GM12878 (cell line): ENCODE data around the gene LAMB4. TPM values are rescaled to one million over a fixed set of nuclear protein-coding genes. Genes with fewer than 3 reads are reported as not detected.

Experiments
- ATAC-seq: fragments of 200-7000 bp; cut with Tn5 transposase; 3 replicates; pipeline ENCODE4 v1.9.1; 2020; ENCODE audit warnings: mild to moderate bottlenecking, moderate library complexity
- BruUV-seq: library from RNA; stranded (reverse); fragments of 400-500 nt; replicated peaks from 2 replicates; lab custom pipeline; 2021; lab: Mats Ljungman, UMichigan
- CTCF ChIA-PET: fragments of 300-600 bp; sonication (Branson Sonifier 250); formaldehyde crosslinking; extraction: SDS; loops from one replicate; lab custom pipeline; 2021; ENCODE audit warnings: inconsistent platforms; lab: Yijun Ruan, JAX
- POLR2A ChIA-PET: fragments of 350-600 bp; formaldehyde crosslinking; extraction: SDS; loops from one replicate; lab custom pipeline; 2021; ENCODE audit warnings: inconsistent platforms; lab: Charles Lee
- RAD21 ChIA-PET: fragments of 300-600 bp; sonication (Branson Sonifier 250); formaldehyde crosslinking; loops from one replicate; lab custom pipeline; 2023; ENCODE audit warnings: antibody characterized with exemption; ENCODE audit not compliant: unreplicated experiment; lab: Charles Lee
- SMC1A ChIA-PET: fragments of 300-600 bp; sonication (Branson Sonifier 250); formaldehyde crosslinking; loops from one replicate; lab custom pipeline; 2023; ENCODE audit not compliant: unreplicated experiment, uncharacterized antibody; lab: Charles Lee
- DNase-seq: peaks from one replicate; pipeline ENCODE4 v3.0.0-alpha.2; 2011; ENCODE audit warnings: low read depth, low spot score
- FAIRE-seq: peaks from 3 replicates; lab custom pipeline; 2011; peaks lifted over from hg19 to GRCh38; lab: Jason Lieb, UNC
- H2AFZ ChIP-seq: 2 replicates; pipeline ENCODE4 v1.6.0; 2011; ENCODE audit warnings: low read depth, low read length, control low read depth; ENCODE audit not compliant: control insufficient read depth
- H3K27ac ChIP-seq: 2 replicates; pipeline ENCODE4 v1.5.1; 2011; ENCODE audit warnings: control low read depth; ENCODE audit not compliant: control insufficient read depth, insufficient read depth
- H3K27me3 ChIP-seq, 2 experiments: replicated peaks in 1 of 2; 2 replicates each; pipeline versions ENCODE4 v1.6.0 to v1.6.1; 2011; ENCODE audit warnings: low read length in 1 of 2; ENCODE audit not compliant: control insufficient read depth in 2 of 2, insufficient read depth in 2 of 2
- H3K36me3 ChIP-seq, 2 experiments: 2 replicates each; pipeline ENCODE4 v1.5.1; 2011; ENCODE audit warnings: low read length in 1 of 2; ENCODE audit not compliant: control insufficient read depth in 2 of 2, insufficient read depth in 2 of 2
- H3K4me1 ChIP-seq: 2 replicates; pipeline ENCODE4 v1.6.1; 2011; ENCODE audit warnings: mild to moderate bottlenecking, low read length, moderate library complexity, mixed read lengths; ENCODE audit not compliant: control insufficient read depth, insufficient read depth
- H3K4me2 ChIP-seq: 2 replicates; pipeline ENCODE4 v1.6.0; 2011; ENCODE audit warnings: control low read depth; ENCODE audit not compliant: control insufficient read depth, insufficient read depth
- H3K4me3 ChIP-seq: fragments of 200-600 bp; sonication (generic); 2 replicates; pipeline ENCODE4 v1.5.1; 2016
- H3K79me2 ChIP-seq: 2 replicates; pipeline ENCODE4 v1.6.0; 2011; ENCODE audit warnings: low read length; ENCODE audit not compliant: control insufficient read depth, insufficient read depth
- H3K9ac ChIP-seq: 2 replicates; pipeline ENCODE4 v1.8.0; 2011; ENCODE audit warnings: low read length, control low read depth, mixed read lengths; ENCODE audit not compliant: control insufficient read depth, insufficient read depth
- H3K9me3 ChIP-seq: replicated peaks from 3 replicates; pipeline ENCODE4 v1.5.1; 2011; ENCODE audit warnings: mild to moderate bottlenecking, low read length; ENCODE audit not compliant: control insufficient read depth, insufficient read depth
- H4K20me1 ChIP-seq: 2 replicates; pipeline ENCODE4 v1.6.0; 2011; ENCODE audit not compliant: control insufficient read depth, insufficient read depth
- BCL11A ChIP-seq: IDR thresholded peaks from 2 replicates; pipeline ENCODE4 v1.6.1; 2011; ENCODE audit warnings: low read depth, low read length
- CREB1 ChIP-seq: IDR thresholded peaks from 2 replicates; pipeline ENCODE4 v1.6.1; 2012; ENCODE audit warnings: low read depth, mild to moderate bottlenecking, inconsistent platforms
- IKZF1 ChIP-seq: fragments of 450-650 bp; conservative IDR thresholded peaks from 2 replicates; pipeline ENCODE4 v1.6.1; 2017; ENCODE audit warnings: antibody characterized with exemption, mild to moderate bottlenecking
- JUNB ChIP-seq: IDR thresholded peaks from 2 replicates; pipeline ENCODE4 v1.6.1; 2016; ENCODE audit warnings: antibody characterized with exemption, mild to moderate bottlenecking
- LARP7 ChIP-seq: fragments of 450-650 bp; IDR thresholded peaks from 2 replicates; pipeline ENCODE4 v1.6.1; 2017; ENCODE audit warnings: mild to moderate bottlenecking
- MEF2B ChIP-seq: fragments of 450-650 bp; IDR thresholded peaks from 2 replicates; pipeline ENCODE4 v1.6.1; 2018; ENCODE audit warnings: mild to moderate bottlenecking, moderate library complexity; ENCODE audit not compliant: partially characterized antibody, poor library complexity, severe bottlenecking
- MTA2 ChIP-seq: fragments of 450-650 bp; IDR thresholded peaks from 2 replicates; pipeline ENCODE4 v1.6.1; 2016; ENCODE audit warnings: low read depth, mild to moderate bottlenecking, moderate library complexity
- MTA3 ChIP-seq: IDR thresholded peaks from 2 replicates; pipeline ENCODE4 v1.6.1; 2012; ENCODE audit warnings: low read length, inconsistent platforms, borderline replicate concordance
- MYC ChIP-seq: IDR thresholded peaks from 2 replicates; pipeline ENCODE4 v1.6.1; 2011; ENCODE audit warnings: mild to moderate bottlenecking, low read length, moderate library complexity, inconsistent platforms; ENCODE audit not compliant: insufficient read depth, insufficient replicate concordance, insufficient read length, severe bottlenecking
- NBN ChIP-seq: fragments of 450-650 bp; IDR thresholded peaks from 2 replicates; pipeline ENCODE4 v1.6.1; 2016
- PAX5 ChIP-seq: IDR thresholded peaks from 2 replicates; pipeline ENCODE4 v1.6.1; 2011; ENCODE audit warnings: low read depth, low read length, borderline replicate concordance
- POLR2AphosphoS5 ChIP-seq: IDR thresholded peaks from 2 replicates; pipeline ENCODE4 v1.6.1; 2011; ENCODE audit warnings: mild to moderate bottlenecking, low read length, inconsistent platforms
- POU2F2 ChIP-seq: IDR thresholded peaks from 3 replicates; pipeline ENCODE4 v1.6.1; 2011; ENCODE audit warnings: low read depth, mild to moderate bottlenecking, low read length, borderline replicate concordance
- SMAD1 ChIP-seq: fragments of 450-650 bp; IDR thresholded peaks from 2 replicates; pipeline ENCODE4 v1.6.1; 2018; ENCODE audit warnings: mild to moderate bottlenecking, low read depth; ENCODE audit not compliant: partially characterized antibody
- ZNF384 ChIP-seq: IDR thresholded peaks from 2 replicates; pipeline ENCODE4 v1.6.1; 2012; ENCODE audit warnings: low read depth, mild to moderate bottlenecking, low read length, improper control_type of control experiment, borderline replicate concordance
- WGBS: methylation state at CpG from one replicate; pipeline ENCODE4 v1.1.6; 2016; ENCODE audit warnings: low lambda C conversion rate; ENCODE audit not compliant: insufficient replicate concordance, insufficient coverage; ENCODE audit errors: missing lambda C conversion rate; 5-methylcytosine and 5-hydroxymethylcytosine counted together
- in situ Hi-C: fragments of 300-500 bp; cut with MboI; formaldehyde crosslinking; loops from 9 replicates; pipeline ENCODE4 v1.14.3; 2018; ENCODE audit warnings: mixed read lengths
- intact Hi-C: fragments of 100-400 bp; cut with micrococcal nuclease; formaldehyde crosslinking; loops from one replicate; pipeline ENCODE4 v1.14.2; 2022; ENCODE audit not compliant: unreplicated experiment
- polyA plus RNA-seq, 11 experiments: library from polyadenylated mRNA; depleted of rRNA in 4 of 11; unstranded in 6 of 11; stranded (reverse) in 5 of 11; fragments of >200 nt; fragmentation: Nextera tagmentation in 4 of 11; fragmentation: Illumina TruSeq in 1 of 11; extraction: Ambion mirVana in 4 of 11; extraction: Trizol in 1 of 11; gene quantifications; 1 replicate in 1 of 11; 2 replicates in 10 of 11; pipeline versions ENCODE4 v1.2.1 to v1.2.3, GENCODE V29; 2011 to 2016; ENCODE audit warnings: inconsistent platforms in 2 of 11, missing spikeins in 2 of 11, low read depth in 1 of 11
- total RNA-seq, 4 experiments: library from RNA; depleted of rRNA in 3 of 4; stranded (reverse); fragments of >200 nt in 3 of 4; fragmentation: Illumina TruSeq in 1 of 4; extraction: Trizol in 1 of 4; gene quantifications; 2 replicates each; pipeline versions ENCODE4 v1.2.1 to v1.2.3, GENCODE V29; 2013 to 2021
- TF ChIP-seq, protein P1 (sequence below): fragments of 450-650 bp; IDR thresholded peaks from 2 replicates; pipeline ENCODE4 v1.6.1; 2014; ENCODE audit warnings: mild to moderate bottlenecking
- TF ChIP-seq, protein P2 (sequence below): IDR thresholded peaks from 2 replicates; pipeline ENCODE4 v1.6.1; 2011; ENCODE audit warnings: borderline replicate concordance, low read depth, mild to moderate bottlenecking, moderate library complexity, mixed read lengths, low read length; ENCODE audit not compliant: insufficient read depth; ENCODE audit errors: extremely low read length
- TF ChIP-seq, protein P3 (sequence below): fragments of 450-650 bp; formaldehyde crosslinking; IDR thresholded peaks from 2 replicates; pipeline ENCODE4 v1.4.0; 2020; ENCODE audit warnings: mild to moderate bottlenecking, moderate library complexity

LAMB4 gene
- total and polyA plus RNA-seq, 10 of the 15 experiments (the other 5 are each of a cell fraction or from before 2014, with no cell fraction given), result 0.04 to 0.06 TPM; not detected in 8

DNA sequence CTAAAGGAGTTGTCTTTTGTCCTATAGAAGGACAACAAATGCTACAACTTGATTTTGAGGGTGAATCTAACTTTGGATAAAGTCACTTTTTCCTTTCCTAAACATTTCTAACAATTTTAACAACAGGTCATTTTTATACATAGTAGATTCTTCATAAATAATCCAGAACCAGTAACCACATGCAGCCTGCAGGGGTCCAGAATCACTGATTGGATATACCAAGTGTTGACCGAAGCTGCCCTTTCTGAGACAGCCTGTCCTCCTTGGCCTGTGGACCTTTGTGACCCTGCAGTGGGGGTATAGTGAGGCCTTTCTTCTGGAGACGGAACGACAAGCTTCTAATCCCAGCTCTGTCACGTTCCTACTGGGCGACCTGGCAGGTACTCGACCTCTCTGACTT, 34.8 kb upstream of the LAMB4 start:
- Histone ChIP-seq H3K9ac (no peak overlapping the region), H3K9me3 (no peaks in the 10 kb centered on the region), H3K36me3 (no peaks in the 10 kb centered on the region), H3K27me3 (no peaks in the 10 kb centered on the region; a peak in 1 of 4 replicates), H3K4me1 (no peaks in the 10 kb centered on the region), H3K4me3 (no peak overlapping the region), H2AFZ (no peak overlapping the region), H3K79me2 (no peaks in the 10 kb centered on the region), H4K20me1 (no peaks in the 10 kb centered on the region), H3K4me2 (no peak overlapping the region), H3K27ac (no peak overlapping the region)
- WGBS, result 30% methylated on average over 6 of the region's 6 CpGs
- ChIA-PET SMC1A (interaction anchor here (1.2 to 1.8 kb wide), 2 partner anchors 9 to 19 kb away, joined by 4 to 6 read pairs; no protein-coding TSS in a partner anchor), POLR2A (no interaction called here), RAD21 (no interaction called here), CTCF (interaction anchor here (1.0 to 1.3 kb wide), 3 partner anchors 8 to 19 kb away, joined by 3 to 4 read pairs (median 3); no protein-coding TSS in a partner anchor)
- TF ChIP-seq BCL11A (no peak), MTA3 (no peak), NBN (no peak), POU2F2 (no peak), CREB1 (no peak), LARP7 (no peak), MEF2B (no peak), POLR2AphosphoS5 (no peak), ZNF384 (no peak), SMAD1 (no peak), JUNB (no peak), MYC (no peak), MTA2 (no peak), IKZF1 (no peak), PAX5 (no peak)
- TF ChIP-seq, protein P1, sequence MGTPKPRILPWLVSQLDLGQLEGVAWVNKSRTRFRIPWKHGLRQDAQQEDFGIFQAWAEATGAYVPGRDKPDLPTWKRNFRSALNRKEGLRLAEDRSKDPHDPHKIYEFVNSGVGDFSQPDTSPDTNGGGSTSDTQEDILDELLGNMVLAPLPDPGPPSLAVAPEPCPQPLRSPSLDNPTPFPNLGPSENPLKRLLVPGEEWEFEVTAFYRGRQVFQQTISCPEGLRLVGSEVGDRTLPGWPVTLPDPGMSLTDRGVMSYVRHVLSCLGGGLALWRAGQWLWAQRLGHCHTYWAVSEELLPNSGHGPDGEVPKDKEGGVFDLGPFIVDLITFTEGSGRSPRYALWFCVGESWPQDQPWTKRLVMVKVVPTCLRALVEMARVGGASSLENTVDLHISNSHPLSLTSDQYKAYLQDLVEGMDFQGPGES, result no peak
- TF ChIP-seq, protein P2, sequence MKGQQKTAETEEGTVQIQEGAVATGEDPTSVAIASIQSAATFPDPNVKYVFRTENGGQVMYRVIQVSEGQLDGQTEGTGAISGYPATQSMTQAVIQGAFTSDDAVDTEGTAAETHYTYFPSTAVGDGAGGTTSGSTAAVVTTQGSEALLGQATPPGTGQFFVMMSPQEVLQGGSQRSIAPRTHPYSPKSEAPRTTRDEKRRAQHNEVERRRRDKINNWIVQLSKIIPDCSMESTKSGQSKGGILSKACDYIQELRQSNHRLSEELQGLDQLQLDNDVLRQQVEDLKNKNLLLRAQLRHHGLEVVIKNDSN, result no peak
- TF ChIP-seq, protein P3, sequence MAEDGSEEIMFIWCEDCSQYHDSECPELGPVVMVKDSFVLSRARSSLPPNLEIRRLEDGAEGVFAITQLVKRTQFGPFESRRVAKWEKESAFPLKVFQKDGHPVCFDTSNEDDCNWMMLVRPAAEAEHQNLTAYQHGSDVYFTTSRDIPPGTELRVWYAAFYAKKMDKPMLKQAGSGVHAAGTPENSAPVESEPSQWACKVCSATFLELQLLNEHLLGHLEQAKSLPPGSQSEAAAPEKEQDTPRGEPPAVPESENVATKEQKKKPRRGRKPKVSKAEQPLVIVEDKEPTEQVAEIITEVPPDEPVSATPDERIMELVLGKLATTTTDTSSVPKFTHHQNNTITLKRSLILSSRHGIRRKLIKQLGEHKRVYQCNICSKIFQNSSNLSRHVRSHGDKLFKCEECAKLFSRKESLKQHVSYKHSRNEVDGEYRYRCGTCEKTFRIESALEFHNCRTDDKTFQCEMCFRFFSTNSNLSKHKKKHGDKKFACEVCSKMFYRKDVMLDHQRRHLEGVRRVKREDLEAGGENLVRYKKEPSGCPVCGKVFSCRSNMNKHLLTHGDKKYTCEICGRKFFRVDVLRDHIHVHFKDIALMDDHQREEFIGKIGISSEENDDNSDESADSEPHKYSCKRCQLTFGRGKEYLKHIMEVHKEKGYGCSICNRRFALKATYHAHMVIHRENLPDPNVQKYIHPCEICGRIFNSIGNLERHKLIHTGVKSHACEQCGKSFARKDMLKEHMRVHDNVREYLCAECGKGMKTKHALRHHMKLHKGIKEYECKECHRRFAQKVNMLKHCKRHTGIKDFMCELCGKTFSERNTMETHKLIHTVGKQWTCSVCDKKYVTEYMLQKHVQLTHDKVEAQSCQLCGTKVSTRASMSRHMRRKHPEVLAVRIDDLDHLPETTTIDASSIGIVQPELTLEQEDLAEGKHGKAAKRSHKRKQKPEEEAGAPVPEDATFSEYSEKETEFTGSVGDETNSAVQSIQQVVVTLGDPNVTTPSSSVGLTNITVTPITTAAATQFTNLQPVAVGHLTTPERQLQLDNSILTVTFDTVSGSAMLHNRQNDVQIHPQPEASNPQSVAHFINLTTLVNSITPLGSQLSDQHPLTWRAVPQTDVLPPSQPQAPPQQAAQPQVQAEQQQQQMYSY (CRISPR knock-in tag), result no peak
- in situ Hi-C loops (no loop called here), intact Hi-C loops (no loop called here)
- BruUV-seq, result no TSS peak
- ATAC-seq, result peak; percentile 22; the same call in 1 of the 3 replicates
- DNase-seq, result no peak
- FAIRE-seq, result no peak
